HepG2 (cell line): ENCODE results near the gene ITLN1. TPM values are rescaled to one million over a fixed set of nuclear protein-coding genes. Genes with fewer than 3 reads are reported as not detected.

Source experiments
- ATAC-seq: fragments of 200-7000 bp; cut with Tn5 transposase; 3 replicates; pipeline ENCODE4 v1.9.1; 2020; ENCODE audit warnings: mild to moderate bottlenecking, moderate library complexity
- BruUV-seq: library from RNA; stranded (reverse); fragments of 400-500 nt; replicated peaks from 2 replicates; lab custom pipeline; 2021; lab: Mats Ljungman, UMichigan
- CTCF ChIA-PET: fragments of 300-600 bp; formaldehyde crosslinking; extraction: SDS; loops from one replicate; lab custom pipeline; 2021; ENCODE audit warnings: low total read pairs, inconsistent platforms, low intra/inter-chr PET ratio; lab: Yijun Ruan, JAX
- POLR2A ChIA-PET: fragments of 350-600 bp; sonication (Branson Sonifier 250); formaldehyde crosslinking; loops from one replicate; lab custom pipeline; 2020; ENCODE audit warnings: antibody characterized with exemption, inconsistent platforms; lab: Yijun Ruan, JAX
- DNase-seq: peaks from one replicate; pipeline ENCODE4 v3.0.0-alpha.2; 2015; ENCODE audit warnings: low spot score
- FAIRE-seq: peaks from 3 replicates; lab custom pipeline; 2011; peaks lifted over from hg19 to GRCh38; lab: Jason Lieb, UNC
- H2AFZ ChIP-seq: one replicate; pipeline ENCODE4 v1.6.1; 2011; ENCODE audit warnings: low read length, inconsistent platforms
- H3K27ac ChIP-seq: fragments of 300-600 bp; 3 replicates; pipeline ENCODE4 v1.8.0; 2011; ENCODE audit warnings: mixed run types, mild to moderate bottlenecking, mixed read lengths, low read length, inconsistent platforms; ENCODE audit not compliant: insufficient read depth; ENCODE audit errors: extremely low read length
- H3K27me3 ChIP-seq, 2 experiments: fragments of 200-600 bp in 1 of 2; 2 replicates in 1 of 2; 3 replicates in 1 of 2; pipeline versions ENCODE4 v1.6.0 to v1.8.0; 2011; ENCODE audit warnings: low read length in 2 of 2, mild to moderate bottlenecking in 2 of 2, moderate library complexity in 2 of 2, inconsistent platforms in 1 of 2; ENCODE audit not compliant: insufficient read depth in 2 of 2, control insufficient read depth in 1 of 2
- H3K36me3 ChIP-seq, 2 experiments: fragments of 200-600 bp in 1 of 2; replicated peaks in 1 of 2; 2 replicates in 1 of 2; 3 replicates in 1 of 2; pipeline versions ENCODE4 v1.5.1 to v1.8.0; 2011; ENCODE audit warnings: low read length in 2 of 2, inconsistent platforms in 1 of 2; ENCODE audit not compliant: insufficient read depth in 2 of 2, control insufficient read depth in 1 of 2
- H3K4me1 ChIP-seq: 2 replicates; pipeline ENCODE4 v1.5.1; 2012; ENCODE audit warnings: low read length, inconsistent platforms; ENCODE audit not compliant: insufficient read depth
- H3K4me2 ChIP-seq: 2 replicates; pipeline ENCODE4 v1.6.0; 2011; ENCODE audit warnings: low read depth, low read length, inconsistent platforms
- H3K4me3 ChIP-seq, 3 experiments: fragments of 200-600 bp in 1 of 3; sonication (generic), shearing (Covaris generic) in 1 of 3; replicated peaks in 1 of 3; 2 replicates each; pipeline ENCODE4 v1.5.1; 2011 to 2016; ENCODE audit warnings: low read length in 3 of 3, inconsistent platforms in 2 of 3, low read depth in 2 of 3, mild to moderate bottlenecking in 2 of 3, control low read depth in 1 of 3, mixed read lengths in 1 of 3; ENCODE audit not compliant: insufficient read depth in 1 of 3
- H3K79me2 ChIP-seq: one replicate; pipeline ENCODE4 v1.6.1; 2011; ENCODE audit warnings: low read length, inconsistent platforms; ENCODE audit not compliant: insufficient read depth
- H3K9ac ChIP-seq: 2 replicates; pipeline ENCODE4 v1.6.0; 2011; ENCODE audit warnings: mild to moderate bottlenecking, low read depth, low read length, inconsistent platforms; ENCODE audit not compliant: insufficient read depth
- H3K9me3 ChIP-seq: 2 replicates; pipeline ENCODE4 v1.5.1; 2012; ENCODE audit warnings: mild to moderate bottlenecking, low read length
- H4K20me1 ChIP-seq: 2 replicates; pipeline ENCODE4 v1.6.0; 2011; ENCODE audit warnings: inconsistent platforms, mild to moderate bottlenecking, low read length, moderate library complexity; ENCODE audit not compliant: insufficient read depth
- ARNTL ChIP-seq: sonication (generic); formaldehyde crosslinking; IDR thresholded peaks from 2 replicates; pipeline ENCODE4 v1.4.0; 2020; ENCODE audit warnings: mild to moderate bottlenecking, missing genetic modification reagents
- CBX1 ChIP-seq: IDR thresholded peaks from one replicate; pipeline ENCODE4 v1.6.1; 2016; ENCODE audit warnings: antibody characterized with exemption, low read depth
- EHMT2 ChIP-seq: fragments of 200-600 bp; sonication (generic); IDR thresholded peaks from 2 replicates; pipeline ENCODE4 v1.7.0; 2017; ENCODE audit warnings: antibody characterized with exemption, low read depth, low read length, borderline replicate concordance
- FOXC1 ChIP-seq: sonication (generic); formaldehyde crosslinking; IDR thresholded peaks from 2 replicates; pipeline ENCODE4 v1.8.0; 2022; ENCODE audit warnings: mild to moderate bottlenecking, missing genetic modification reagents, borderline replicate concordance
- HDAC6 ChIP-seq: fragments of 200-600 bp; sonication (generic); IDR thresholded peaks from 2 replicates; pipeline ENCODE4 v1.7.0; 2017; ENCODE audit warnings: mild to moderate bottlenecking, antibody characterized with exemption, low read length, low read depth
- HNF4A ChIP-seq: sonication (generic); formaldehyde crosslinking; IDR thresholded peaks from 2 replicates; pipeline ENCODE4 v1.4.0; 2020; ENCODE audit warnings: missing genetic modification reagents
- JUNB ChIP-seq: sonication (generic); formaldehyde crosslinking; IDR thresholded peaks from 2 replicates; pipeline ENCODE4 v1.8.0; 2022; ENCODE audit warnings: missing genetic modification reagents, mild to moderate bottlenecking, borderline replicate concordance
- KLF13 ChIP-seq: sonication (generic); formaldehyde crosslinking; IDR thresholded peaks from 2 replicates; pipeline ENCODE4 v1.4.0; 2020; ENCODE audit warnings: mild to moderate bottlenecking, missing genetic modification reagents
- POGZ ChIP-seq: sonication (generic); formaldehyde crosslinking; IDR thresholded peaks from 2 replicates; pipeline ENCODE4 v1.4.0; 2020; ENCODE audit warnings: mild to moderate bottlenecking, missing genetic modification reagents
- REL ChIP-seq: sonication (generic); formaldehyde crosslinking; conservative IDR thresholded peaks from 2 replicates; pipeline ENCODE4 v1.8.0; 2022; ENCODE audit warnings: mild to moderate bottlenecking, missing genetic modification reagents, moderate library complexity
- TCF7 ChIP-seq: sonication (generic); IDR thresholded peaks from 2 replicates; pipeline ENCODE4 v1.6.1; 2016; ENCODE audit warnings: antibody characterized with exemption, low read depth
- TMF1 ChIP-seq: sonication (generic); formaldehyde crosslinking; IDR thresholded peaks from 2 replicates; pipeline ENCODE4 v1.8.1; 2022; ENCODE audit warnings: low read depth, missing genetic modification reagents
- ZNF468 ChIP-seq: sonication (generic); formaldehyde crosslinking; IDR thresholded peaks from 2 replicates; pipeline ENCODE4 v1.8.0; 2022; ENCODE audit warnings: mild to moderate bottlenecking, moderate library complexity, missing genetic modification reagents
- ZNF572 ChIP-seq: sonication (generic); formaldehyde crosslinking; IDR thresholded peaks from 2 replicates; pipeline ENCODE4 v1.5.1; 2020; ENCODE audit warnings: mild to moderate bottlenecking, missing genetic modification reagents
- ZNF839 ChIP-seq: sonication (generic); formaldehyde crosslinking; IDR thresholded peaks from 2 replicates; pipeline ENCODE4 v1.4.0; 2020; ENCODE audit warnings: missing genetic modification reagents, mild to moderate bottlenecking, borderline replicate concordance
- ZSCAN20 ChIP-seq: sonication (generic); formaldehyde crosslinking; IDR thresholded peaks from 2 replicates; pipeline ENCODE4 v1.4.0; 2020; ENCODE audit warnings: missing genetic modification reagents, mild to moderate bottlenecking, borderline replicate concordance
- WGBS: methylation state at CpG from one replicate; pipeline ENCODE4 v1.1.6; 2017; ENCODE audit warnings: low lambda C conversion rate; 5-methylcytosine and 5-hydroxymethylcytosine counted together
- in situ Hi-C: cut with HindIII; loops from 2 replicates; pipeline ENCODE4 v1.10.0; 2017; ENCODE audit warnings: low pct_unique_long_range_greater_than_20kb; ENCODE audit not compliant: extremely low pct_ligation_motif_present
- intact Hi-C: fragments of 100-400 bp; cut with micrococcal nuclease; formaldehyde crosslinking; loops from one replicate; pipeline ENCODE4 v1.10.0; 2022; ENCODE audit not compliant: unreplicated experiment
- polyA plus RNA-seq, 8 experiments: library from polyadenylated mRNA; depleted of rRNA in 3 of 8; stranded (reverse) in 7 of 8; unstranded in 1 of 8; fragments of >200 nt; fragmentation: Illumina TruSeq in 4 of 8; extraction: Trizol in 4 of 8; gene quantifications; 2 replicates each; pipeline versions ENCODE4 v1.2.1 to v1.2.3, GENCODE V29; 2011 to 2016; ENCODE audit warnings: low read depth in 4 of 8, missing spikeins in 1 of 8, mixed read lengths in 1 of 8; ENCODE audit not compliant: insufficient read depth in 1 of 8
- total RNA-seq, 5 experiments: library from RNA; depleted of rRNA; stranded (reverse); fragments of >200 nt; fragmentation: Illumina TruSeq; extraction: Trizol; gene quantifications; 2 replicates each; pipeline ENCODE4 v1.2.3, GENCODE V29; 2016; ENCODE audit warnings: low read depth in 1 of 5
- TF ChIP-seq, protein P1 (sequence below): sonication (generic); formaldehyde crosslinking; IDR thresholded peaks from 2 replicates; pipeline ENCODE4 v1.5.1; 2020; ENCODE audit warnings: missing genetic modification reagents, mild to moderate bottlenecking, borderline replicate concordance

Gene ITLN1
- total and polyA plus RNA-seq, 2 of the 13 experiments (the other 11 are each of a cell fraction or from before 2014, with no cell fraction given), result not detected

DNA sequence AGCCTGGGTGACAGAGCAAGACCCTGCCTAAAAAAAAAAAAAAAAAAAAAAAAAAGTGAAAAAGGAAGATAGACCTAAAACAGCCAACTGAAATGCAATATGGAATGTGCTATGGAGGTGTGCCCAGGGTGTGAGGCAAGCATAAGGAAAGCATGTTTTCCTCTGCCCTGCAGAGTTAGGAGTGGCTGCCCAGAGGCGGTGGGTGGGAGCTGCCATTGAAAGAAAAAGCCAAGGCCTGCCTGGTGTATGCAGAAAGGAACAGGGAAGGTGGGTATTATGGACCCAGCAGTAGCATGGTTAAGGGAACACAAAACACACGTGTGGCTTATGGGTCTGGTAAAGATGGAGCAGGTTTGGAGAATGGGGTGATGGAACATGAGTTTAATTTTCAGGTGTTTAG, 31.2 kb downstream of the ITLN1 start:
- intact Hi-C loops, result no loop called here
- no peak for ATAC-seq
- no peaks in the 10 kb centered on the region for H3K27me3 ChIP-seq
- no peak for TF ChIP-seq ZNF839
- no peak for TF ChIP-seq POGZ
- no peak for TF ChIP-seq ZNF468 (CRISPR knock-in tag)
- TF ChIP-seq, protein P1, sequence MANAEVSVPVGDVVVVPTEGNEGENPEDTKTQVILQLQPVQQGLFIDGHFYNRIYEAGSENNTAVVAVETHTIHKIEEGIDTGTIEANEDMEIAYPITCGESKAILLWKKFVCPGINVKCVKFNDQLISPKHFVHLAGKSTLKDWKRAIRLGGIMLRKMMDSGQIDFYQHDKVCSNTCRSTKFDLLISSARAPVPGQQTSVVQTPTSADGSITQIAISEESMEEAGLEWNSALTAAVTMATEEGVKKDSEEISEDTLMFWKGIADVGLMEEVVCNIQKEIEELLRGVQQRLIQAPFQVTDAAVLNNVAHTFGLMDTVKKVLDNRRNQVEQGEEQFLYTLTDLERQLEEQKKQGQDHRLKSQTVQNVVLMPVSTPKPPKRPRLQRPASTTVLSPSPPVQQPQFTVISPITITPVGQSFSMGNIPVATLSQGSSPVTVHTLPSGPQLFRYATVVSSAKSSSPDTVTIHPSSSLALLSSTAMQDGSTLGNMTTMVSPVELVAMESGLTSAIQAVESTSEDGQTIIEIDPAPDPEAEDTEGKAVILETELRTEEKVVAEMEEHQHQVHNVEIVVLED, result no peak
- TF ChIP-seq REL (CRISPR knock-in tag), result no peak
- no peak for TF ChIP-seq ZSCAN20 (CRISPR knock-in tag)
- no peak for TF ChIP-seq EHMT2
- TF ChIP-seq ZNF572 (CRISPR knock-in tag), result no peak
- TF ChIP-seq TCF7, result no peak
- no peak for TF ChIP-seq ARNTL (CRISPR knock-in tag)
- TF ChIP-seq JUNB (CRISPR knock-in tag), result no peak
- TF ChIP-seq FOXC1 (CRISPR knock-in tag), result no peak
- TF ChIP-seq HDAC6, result no peak
- no peak for TF ChIP-seq HNF4A (CRISPR knock-in tag)
- TF ChIP-seq TMF1, result no peak
- TF ChIP-seq CBX1, result no peak
- no peak for TF ChIP-seq KLF13 (CRISPR knock-in tag)
- TF ChIP-seq, all 625 proteins: peak for 0
- CTCF ChIA-PET, result no interaction called here
- Histone ChIP-seq H3K79me2 (no peaks in the 10 kb centered on the region), H3K9ac (no peak overlapping the region), H3K4me1 (no peaks in the 10 kb centered on the region), H3K4me3 (no peak overlapping the region), H3K36me3 (no peaks in the 10 kb centered on the region), H3K9me3 (no peaks in the 10 kb centered on the region), H3K4me2 (no peak overlapping the region), H2AFZ (no peak overlapping the region), H3K27ac (no peak overlapping the region), H4K20me1 (no peaks in the 10 kb centered on the region)
- no peak for DNase-seq
- 60% methylated on average over 2 of the region's 2 CpGs for WGBS
- no peak for FAIRE-seq
- POLR2A ChIA-PET, result no interaction called here
- in situ Hi-C loops, result no loop called here
- BruUV-seq, result no TSS peak
